Breast epithelium (tissue), 4 donors: ENCODE measurements around the gene KLHDC8B. TPM values are rescaled to one million over a fixed set of nuclear protein-coding genes. Genes with fewer than 3 reads are reported as not detected.
A peak's percentile ranks its signal among the peaks of the same experiment; 100 is the strongest.

ENCODE experiments used
- DNase-seq, 2 donors: peaks; one replicate each; pipeline ENCODE4 v3.0.0-alpha.2; 2019; ENCODE audit warnings: low spot score in 2 of 2
- H3K27ac ChIP-seq, 2 donors: fragments of 200-600 bp; sonication (generic) in 1 of 2; one replicate each; pipeline ENCODE4 v1.5.1; 2016 to 2019; ENCODE audit warnings: mild to moderate bottlenecking in 1 of 2
- H3K27me3 ChIP-seq, 2 donors: fragments of 200-600 bp; sonication (generic) in 1 of 2; one replicate each; pipeline versions ENCODE4 v1.5.1 to v1.6.0; 2017 to 2019; ENCODE audit warnings: control low read depth in 1 of 2, mild to moderate bottlenecking in 1 of 2
- H3K36me3 ChIP-seq: fragments of 200-600 bp; one replicate; pipeline ENCODE4 v1.5.1; 2019
- H3K4me1 ChIP-seq, 2 donors: fragments of 200-600 bp; sonication (generic); one replicate each; pipeline ENCODE4 v1.5.1; 2016 to 2019; ENCODE audit warnings: control low read depth in 1 of 2
- H3K4me3 ChIP-seq, 3 donors: fragments of 200-600 bp; sonication (generic); 1 replicate in 2 of 3; 2 replicates in 1 of 3; pipeline ENCODE4 v1.5.1; 2016 to 2019; ENCODE audit warnings: mild to moderate bottlenecking in 3 of 3, moderate library complexity in 2 of 3
- H3K9me3 ChIP-seq, 2 donors: fragments of 200-600 bp; sonication (generic) in 1 of 2; one replicate each; pipeline ENCODE4 v1.5.1; 2016 to 2019; ENCODE audit warnings: control low read depth in 1 of 2
- CTCF ChIP-seq, 3 donors: fragments of 450-650 bp; IDR thresholded peaks; one replicate each; pipeline ENCODE4 v1.5.1; 2016 to 2017; ENCODE audit warnings: antibody characterized with exemption in 3 of 3, mild to moderate bottlenecking in 3 of 3, moderate library complexity in 3 of 3
- POLR2A ChIP-seq: fragments of 450-650 bp; IDR thresholded peaks from one replicate; pipeline ENCODE4 v1.6.1; 2016; ENCODE audit warnings: antibody characterized with exemption, mild to moderate bottlenecking, moderate library complexity
- POLR2AphosphoS5 ChIP-seq, 3 donors: sonication (generic); formaldehyde crosslinking; IDR thresholded peaks; one replicate each; pipeline ENCODE4 v1.6.1; 2017; ENCODE audit warnings: antibody characterized with exemption in 3 of 3
- intact Hi-C: fragments of 100-400 bp; cut with DNase I; formaldehyde crosslinking; loops from one replicate; pipeline ENCODE4 v1.15.1; 2023; ENCODE audit warnings: low total_unique reads
- total RNA-seq, 3 donors: library from RNA; depleted of rRNA; stranded (reverse); fragments of >200 nt; gene quantifications; one replicate each; pipeline ENCODE4 v1.1.0, GENCODE V29; 2016

The KLHDC8B gene
- total RNA-seq, 3 donors from 2014 or later, result 38.7 to 106 (median 46.2) TPM

- H3K9me3 ChIP-seq, result no peaks in the 10 kb centered on the region
- peak within 1 kb of the TSS; percentile 91 to 95 for H3K27ac ChIP-seq
- TF ChIP-seq CTCF (IDR thresholded peaks at IDR 0.05) (no peak), POLR2AphosphoS5 (IDR thresholded peaks at IDR 0.05) (peak; percentile 20 to 50 (median 35))
- DNase-seq, result peak; percentile 72
- H3K36me3 ChIP-seq, result no peaks in the 10 kb centered on the region
- H3K4me3 ChIP-seq, result peak within 1 kb of the TSS; percentile 67 to 89 (median 73)
- H3K27me3 ChIP-seq, result no peaks in the 10 kb centered on the region
- H3K4me1 ChIP-seq, result peaks cover 5 to 10% of the 10 kb centered on the region in 2 donors
- intact Hi-C loops, result no loop called here
These were observed 38.8 kb upstream of the KLHDC8B start, which contains the start of gene LAMB2 for GRCh38 chr3:49132437-49133225. Gene LAMB2, minus strand, starts transcription at chr3:49133050. Its CDS starts 183 bp downstream, at chr3:49132867.

- Histone ChIP-seq H3K27me3 (no peaks in the 10 kb centered on the region), H3K36me3 (no peaks in the 10 kb centered on the region), H3K9me3 (no peaks in the 10 kb centered on the region), H3K27ac (peak overlapping the region; percentile 91 to 95), H3K4me1 (peaks cover 5 to 10% of the 10 kb centered on the region in 2 donors), H3K4me3 (peak overlapping the region; percentile 67 to 89 (median 73))
- DNase-seq, result peak; percentile 78 to 84
- intact Hi-C loops, result no loop called here
- TF ChIP-seq POLR2AphosphoS5 (IDR thresholded peaks at IDR 0.05) (peak; percentile 15 to 29 (median 17)), CTCF (IDR thresholded peaks at IDR 0.05) (no peak)
These were observed 38.0 kb upstream of the KLHDC8B start for GRCh38 chr3:49133226-49133951.

- no peaks in the 10 kb centered on the region for H3K27me3 ChIP-seq
- H3K4me3 ChIP-seq, result peak overlapping the region in 1 of 3 donors; percentile 89
- no peaks in the 10 kb centered on the region for H3K9me3 ChIP-seq
- DNase-seq, result no peak
- TF ChIP-seq POLR2A, result no peak
- TF ChIP-seq CTCF (IDR thresholded peaks at IDR 0.05), result no peak
- no peak for TF ChIP-seq POLR2AphosphoS5 (IDR thresholded peaks at IDR 0.05)
- no peaks in the 10 kb centered on the region for H3K36me3 ChIP-seq
- intact Hi-C loops, result no loop called here
- peaks cover 5 to 10% of the 10 kb centered on the region in 2 donors for H3K4me1 ChIP-seq
- peak overlapping the region; percentile 32 to 45 for H3K27ac ChIP-seq
These were observed 36.7 kb upstream of the KLHDC8B start for GRCh38 chr3:49134471-49135265.

GRCh38 chr3:49135499-49135898, 35.9 kb upstream of the KLHDC8B start:
- H3K4me3 ChIP-seq, result no peak overlapping the region
- no peaks in the 10 kb centered on the region for H3K27me3 ChIP-seq
- no peaks in the 10 kb centered on the region for H3K36me3 ChIP-seq
- H3K9me3 ChIP-seq, result no peaks in the 10 kb centered on the region
- no peak for DNase-seq
- H3K27ac ChIP-seq, result no peak overlapping the region
- TF ChIP-seq CTCF (IDR thresholded peaks at IDR 0.05) (no peak), POLR2A (no peak), POLR2AphosphoS5 (IDR thresholded peaks at IDR 0.05) (no peak)
- intact Hi-C loops, result no loop called here
- peaks cover 5 to 10% of the 10 kb centered on the region in 2 donors for H3K4me1 ChIP-seq
